ENCODE data around the gene ITCH.
"Not testable (repeated sequence)": the region's sequence is repeated elsewhere in the genome, so short reads cannot be mapped to it uniquely, and the experiment has no call there.

The ITCH gene

DNA sequence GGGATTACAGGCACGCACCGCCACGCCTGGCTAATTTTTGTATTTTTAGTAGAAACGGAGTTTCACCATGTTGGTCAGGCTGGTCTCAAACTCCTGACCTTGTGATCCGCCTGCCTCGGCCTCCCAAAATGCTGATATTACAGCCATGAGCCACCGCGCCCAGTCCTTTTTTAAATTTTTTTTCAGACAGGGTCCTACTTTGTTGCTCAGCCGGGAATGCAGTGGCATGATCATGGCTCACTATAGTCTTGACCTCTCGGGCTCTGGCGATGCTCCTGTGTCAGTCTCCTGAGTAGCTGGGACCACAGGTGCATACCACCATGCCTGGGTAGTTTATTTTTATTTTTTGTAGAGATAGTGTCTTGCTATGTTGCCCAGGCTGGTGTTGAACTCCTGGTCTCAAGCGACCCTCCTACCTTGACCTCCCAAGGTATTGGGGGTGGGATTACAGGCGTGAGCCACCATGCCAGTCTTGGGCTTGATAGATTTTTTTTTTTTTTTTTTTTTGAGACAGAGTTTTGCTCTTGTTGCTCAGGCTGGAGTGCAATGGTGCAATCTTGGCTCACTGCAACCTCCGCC, 19.9 kb downstream of the ITCH start:
- not testable (repeated sequence) for DNase-seq

DNA sequence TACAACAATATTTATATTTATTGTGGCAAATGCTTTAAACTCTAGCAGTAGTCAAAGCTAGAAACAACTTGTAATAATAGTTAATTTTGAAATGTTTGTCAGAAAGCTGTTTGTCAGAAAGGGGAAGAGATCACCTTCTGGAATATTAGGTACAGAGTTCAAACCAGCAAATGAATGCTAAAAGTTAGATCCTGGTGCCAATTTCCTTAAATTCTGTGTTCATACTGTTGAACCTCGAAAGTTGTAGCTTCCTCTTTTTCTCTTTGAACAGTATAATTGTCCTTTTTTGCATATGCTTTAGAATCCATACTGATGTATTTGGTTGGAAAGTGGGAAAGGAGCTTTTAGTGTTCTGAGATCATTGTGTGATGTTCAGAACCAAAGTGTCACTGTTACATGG, 22.4 kb downstream of the ITCH start:
- no peak for DNase-seq

GRCh38 chr20:34388000-34388399, 24.9 kb downstream of the ITCH start:
- DNase-seq: no peak

DNA sequence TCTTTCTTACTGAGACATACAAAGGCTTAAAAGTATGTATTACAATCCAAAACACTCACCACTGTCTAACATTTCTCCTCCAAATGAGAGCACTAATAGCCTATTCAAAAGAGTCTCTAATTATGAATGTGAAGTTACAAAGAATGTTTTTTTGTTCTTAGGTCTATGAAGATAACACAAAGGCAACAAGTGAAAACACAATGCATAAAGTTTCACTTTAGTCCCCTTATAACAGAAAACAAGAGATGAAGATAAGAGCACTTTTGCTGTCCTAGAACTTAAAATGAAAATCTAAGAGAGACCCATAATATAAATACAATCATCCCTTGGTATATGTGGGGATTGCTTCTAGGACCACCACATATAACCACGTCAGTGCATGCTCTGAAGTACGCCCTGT, 25.6 kb downstream of the ITCH start:
- DNase-seq: no peak

GRCh38 chr20:34389206-34389953, 26.3 kb downstream of the ITCH start:
- DNase-seq: no peak

- no peak for DNase-seq
Measured at GRCh38 chr20:34389954-34390555, 27.0 kb downstream of the ITCH start.

GRCh38 chr20:34396408-34396807, 33.3 kb downstream of the ITCH start:
- no peak for DNase-seq

DNA sequence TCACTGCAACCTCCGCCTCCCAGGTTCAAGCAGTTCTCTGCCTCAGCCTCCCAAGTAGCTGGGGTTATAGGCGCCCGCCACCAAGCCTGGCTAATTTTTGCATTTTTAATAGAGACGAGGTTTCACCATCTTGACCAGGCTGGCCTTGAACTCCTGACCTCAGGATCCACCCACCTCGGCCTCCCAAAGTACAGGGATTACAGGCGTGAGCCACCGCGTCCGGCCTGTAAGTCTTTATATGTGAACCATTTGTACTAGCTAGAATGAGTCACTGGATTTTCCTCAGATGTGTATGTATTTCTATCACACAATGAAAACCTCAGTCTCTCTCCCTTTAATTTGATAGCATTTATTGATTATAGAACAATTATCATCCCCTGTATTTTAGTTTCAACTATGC, 34.0 kb downstream of the ITCH start:
- no peak for DNase-seq

GRCh38 chr20:34400776-34401175, 37.7 kb downstream of the ITCH start:
- not testable (repeated sequence) for DNase-seq

DNA sequence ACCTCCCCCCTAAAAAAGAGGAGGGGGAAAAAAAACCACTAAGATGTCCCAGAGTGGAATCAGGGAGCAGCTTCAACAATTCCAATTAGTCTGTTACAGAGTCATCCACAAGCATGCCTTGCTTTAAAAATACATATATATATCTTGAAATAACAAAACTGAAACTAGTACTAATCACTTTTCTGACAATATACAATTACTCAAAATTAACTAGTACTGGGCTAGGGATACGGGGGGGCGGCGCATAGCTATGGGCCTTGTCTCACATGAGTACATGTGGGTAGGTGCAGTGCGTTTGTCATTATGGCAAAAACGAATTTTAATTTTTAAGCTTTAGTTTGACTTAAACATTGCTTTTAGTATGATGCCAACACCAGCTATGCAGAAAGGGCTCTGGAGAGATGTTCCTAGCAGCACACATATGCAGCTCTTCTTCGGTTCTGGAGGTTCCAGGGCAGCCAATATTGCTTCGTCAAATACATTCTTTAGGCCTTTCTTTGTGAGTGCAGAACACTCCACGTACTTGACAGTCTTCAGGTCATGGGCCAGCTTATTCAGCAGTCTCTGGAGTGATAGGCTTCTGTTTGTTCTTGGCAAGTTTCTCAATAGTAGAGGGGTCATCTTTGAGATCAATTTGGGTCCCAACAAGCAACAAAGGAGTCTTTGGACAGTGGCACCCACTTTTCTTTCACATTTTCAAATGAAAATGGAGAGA, 38.8 kb downstream of the ITCH start:
- DNase-seq: peak; percentile 39

GRCh38 chr20:34402461-34402860, 39.4 kb downstream of the ITCH start:
- DNase-seq: no peak

DNA sequence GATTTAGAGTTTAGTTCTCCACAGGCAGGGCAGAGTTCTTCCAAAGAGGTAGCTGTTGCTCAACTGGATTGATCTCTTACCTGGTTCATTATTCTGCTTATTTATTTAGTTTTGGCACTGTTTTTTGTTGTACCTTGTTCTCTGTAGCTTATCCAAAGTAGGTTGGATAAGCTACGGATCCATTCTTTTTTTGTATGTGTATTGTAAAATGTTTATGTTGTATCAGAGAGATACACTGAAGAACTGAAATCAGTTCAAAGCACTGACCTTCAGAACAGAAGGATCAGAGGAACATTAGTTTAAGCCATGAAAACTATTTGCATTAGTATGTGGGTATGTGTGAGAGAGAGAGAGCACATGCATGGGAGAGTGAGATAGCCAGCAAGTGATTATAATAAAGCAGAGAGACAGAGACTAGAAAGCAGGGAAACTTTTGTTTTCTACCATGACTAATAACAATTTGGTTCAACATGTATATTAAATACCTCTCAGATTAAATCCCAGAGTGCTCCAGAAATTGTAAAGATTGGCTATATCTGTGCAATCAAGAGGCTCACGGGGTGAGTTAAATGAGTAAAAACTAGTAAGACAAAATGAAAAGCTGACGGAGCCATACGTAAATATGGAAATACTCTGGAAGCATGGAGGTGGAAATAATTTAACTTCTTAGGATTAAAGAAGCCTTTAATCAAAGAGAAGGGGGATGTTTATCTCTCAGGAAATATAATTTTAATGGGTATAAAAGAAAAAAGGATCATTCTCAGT, 40.2 kb downstream of the ITCH start:
- no peak for DNase-seq

DNA sequence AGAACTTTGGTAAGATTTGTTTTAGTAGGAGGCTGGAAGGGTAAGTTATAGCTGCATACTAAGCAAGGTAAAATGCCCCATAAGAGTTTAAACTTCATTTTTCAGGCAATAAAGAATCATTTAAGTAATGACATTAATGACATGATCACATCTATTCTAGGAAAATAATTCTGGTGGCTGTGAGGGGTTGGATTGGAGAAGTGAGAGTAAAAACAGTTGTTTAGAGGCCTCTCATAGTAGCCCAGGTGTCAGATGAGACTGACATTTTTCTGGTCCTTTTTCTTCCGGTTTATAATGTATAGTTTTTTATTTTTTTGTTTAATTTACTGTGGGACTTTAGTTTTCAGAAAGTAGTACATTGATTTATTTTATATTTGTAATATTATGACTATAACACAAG, 40.8 kb downstream of the ITCH start:
- no peak for DNase-seq

- no peak for DNase-seq
Measured at GRCh38 chr20:34404803-34405202, 41.7 kb downstream of the ITCH start.

- not testable (repeated sequence) for DNase-seq
Measured at GRCh38 chr20:34405247-34405651, 42.2 kb downstream of the ITCH start.

- DNase-seq: not testable (repeated sequence)
Measured at GRCh38 chr20:34405942-34406341, 42.9 kb downstream of the ITCH start.

GRCh38 chr20:34407962-34408474, 44.9 kb downstream of the ITCH start:
- DNase-seq: no peak

DNA sequence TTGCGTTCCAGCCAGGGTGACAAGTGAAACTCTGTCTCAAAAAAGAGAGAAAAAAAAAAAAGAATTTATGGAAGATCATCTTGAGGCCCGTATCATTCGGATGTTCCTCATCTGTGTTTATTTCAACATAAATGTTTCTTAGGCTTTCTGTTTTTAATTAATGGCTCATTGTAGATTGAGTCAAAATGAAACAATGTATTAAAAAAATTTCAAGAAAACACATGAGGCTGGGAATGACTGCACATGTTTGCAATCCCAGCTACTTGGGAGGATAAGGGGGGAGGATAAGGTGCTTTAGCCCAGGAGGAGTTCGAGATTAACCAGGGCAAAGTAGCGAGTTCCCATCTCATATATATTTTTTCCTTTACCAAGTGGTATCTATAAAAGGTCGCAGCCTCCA, 47.3 kb downstream of the ITCH start:
- no peak for DNase-seq

- DNase-seq: no peak
Measured at GRCh38 chr20:34412453-34412852, 49.4 kb downstream of the ITCH start.

DNA sequence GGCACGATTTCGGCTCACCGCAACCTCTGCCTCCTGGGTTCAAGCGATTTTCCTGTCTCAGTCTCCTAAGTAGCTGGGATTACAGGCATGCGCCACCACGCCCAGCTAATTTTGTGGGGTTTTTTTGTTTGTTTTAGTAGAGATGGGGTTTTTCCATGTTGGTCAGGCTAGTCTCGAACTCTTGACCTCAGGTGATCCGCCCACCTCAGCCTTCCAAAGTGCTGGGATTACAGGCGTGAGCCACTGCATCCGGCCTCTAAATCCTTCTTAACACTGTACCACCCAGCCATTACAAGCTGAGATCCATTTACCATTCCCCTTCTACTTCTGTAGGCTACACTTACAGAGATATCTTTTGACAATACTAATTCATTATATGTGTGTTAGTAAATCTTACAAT, 51.5 kb downstream of the ITCH start:
- not testable (repeated sequence) for DNase-seq

DNA sequence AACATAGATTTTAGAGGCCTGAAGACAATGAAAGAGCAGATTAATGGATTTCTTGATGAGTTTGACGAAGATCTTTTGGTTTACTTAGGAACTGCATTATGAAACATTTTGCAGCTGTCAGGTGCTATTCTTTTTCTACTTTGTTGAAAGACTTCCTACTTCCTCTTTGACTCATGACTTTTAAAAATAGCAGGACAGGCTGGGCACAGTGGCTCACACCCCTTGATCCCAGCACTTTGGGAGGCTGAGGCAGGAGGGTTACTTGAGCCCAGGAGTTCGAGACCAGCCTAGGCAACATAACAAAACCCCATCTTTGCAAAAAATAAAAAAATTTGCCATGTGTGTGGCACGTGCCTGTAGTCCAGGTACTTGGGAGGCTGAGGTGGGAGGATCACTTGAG, 52.0 kb downstream of the ITCH start:
- DNase-seq: no peak

- DNase-seq: no peak
Measured at GRCh38 chr20:34420146-34420545, 57.1 kb downstream of the ITCH start.

DNA sequence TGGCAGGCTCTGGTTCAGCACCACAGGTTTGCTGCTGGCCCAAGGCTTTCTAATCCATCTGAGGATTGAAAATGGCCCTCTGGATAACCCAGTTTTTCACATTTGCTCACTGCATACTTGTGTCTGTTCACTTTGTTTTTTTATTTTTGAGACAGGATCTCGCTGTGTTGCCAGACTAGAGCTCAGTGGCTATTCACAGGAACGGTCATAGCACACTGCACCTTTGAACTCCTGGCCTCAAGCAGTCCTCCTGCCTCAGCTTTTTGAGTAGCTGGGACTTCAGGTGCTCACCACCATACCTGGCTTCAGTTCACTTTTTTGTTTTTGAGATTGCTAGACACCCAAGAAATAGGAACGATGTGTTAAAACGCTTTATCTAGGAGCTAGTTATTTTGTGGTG, 57.9 kb downstream of the ITCH start:
- no peak for DNase-seq
